A549 (cell line): Measurements from ENCODE around the gene DNAJC7.

Source experiments
- CBX8 ChIP-seq: fragments of 200-600 bp; sonication (generic); IDR thresholded peaks from 2 replicates; pipeline ENCODE4 v1.6.1; 2016
- CHD4 ChIP-seq: fragments of 200-600 bp; sonication (generic); IDR thresholded peaks from 2 replicates; pipeline ENCODE4 v1.6.1; 2016; ENCODE audit warnings: antibody characterized with exemption, mild to moderate bottlenecking, borderline replicate concordance
- EP300 ChIP-seq, 2 experiments: fragments of >200 bp; sonication (Bioruptor Twin); formaldehyde crosslinking; IDR thresholded peaks; 2 replicates in 1 of 2; 3 replicates in 1 of 2; pipeline ENCODE4 v1.6.1; 2016 to 2017
- ESRRA ChIP-seq: fragments of 150-350 bp; IDR thresholded peaks from 2 replicates; pipeline ENCODE4 v1.6.1; 2014; ENCODE audit warnings: mild to moderate bottlenecking, low read length, borderline replicate concordance
- HDAC2 ChIP-seq: fragments of 200-600 bp; sonication (generic); IDR thresholded peaks from 2 replicates; pipeline ENCODE4 v1.6.1; 2016
- HEYL ChIP-seq: fragments of 250-450 bp; sonication (Bioruptor Pico); IDR thresholded peaks from 2 replicates; pipeline ENCODE4 v1.8.0; 2021; ENCODE audit warnings: mild to moderate bottlenecking, moderate library complexity
- JUNB ChIP-seq: fragments of >200 bp; sonication (Bioruptor Twin); formaldehyde crosslinking; IDR thresholded peaks from 2 replicates; pipeline ENCODE4 v1.6.1; 2016
- POLR2A ChIP-seq: IDR thresholded peaks from 2 replicates; pipeline ENCODE4 v1.6.1; 2012; ENCODE audit warnings: mild to moderate bottlenecking, low read length
- RAD21 ChIP-seq, 2 experiments: fragments of >200 bp in 1 of 2; sonication (Bioruptor Twin) in 1 of 2; formaldehyde crosslinking in 1 of 2; IDR thresholded peaks in 1 of 2; conservative IDR thresholded peaks in 1 of 2; 2 replicates in 1 of 2; 3 replicates in 1 of 2; pipeline ENCODE4 v1.6.1; 2012 to 2018; ENCODE audit warnings: inconsistent platforms in 1 of 2
- RNF2 ChIP-seq: fragments of 200-600 bp; sonication (generic); IDR thresholded peaks from 2 replicates; pipeline ENCODE4 v1.6.1; 2016; ENCODE audit warnings: low read depth, mild to moderate bottlenecking, antibody characterized with exemption, moderate library complexity, borderline replicate concordance
- SMC3 ChIP-seq: fragments of >200 bp; sonication (Bioruptor Twin); formaldehyde crosslinking; IDR thresholded peaks from 3 replicates; pipeline ENCODE4 v1.6.1; 2018; ENCODE audit warnings: inconsistent platforms
- SREBF2 ChIP-seq: fragments of 450-650 bp; IDR thresholded peaks from 2 replicates; pipeline ENCODE4 v1.6.1; 2014; ENCODE audit warnings: mild to moderate bottlenecking, moderate library complexity
- TF ChIP-seq, protein P1 (sequence below): fragments of >200 bp; sonication (Bioruptor Twin); formaldehyde crosslinking; IDR thresholded peaks from 3 replicates; pipeline ENCODE4 v1.5.1; 2016
- TF ChIP-seq, protein P2 (sequence below): fragments of 200-600 bp; sonication (generic); IDR thresholded peaks from 2 replicates; pipeline ENCODE4 v1.6.1; 2016; ENCODE audit warnings: antibody characterized with exemption, mild to moderate bottlenecking, moderate library complexity

DNA sequence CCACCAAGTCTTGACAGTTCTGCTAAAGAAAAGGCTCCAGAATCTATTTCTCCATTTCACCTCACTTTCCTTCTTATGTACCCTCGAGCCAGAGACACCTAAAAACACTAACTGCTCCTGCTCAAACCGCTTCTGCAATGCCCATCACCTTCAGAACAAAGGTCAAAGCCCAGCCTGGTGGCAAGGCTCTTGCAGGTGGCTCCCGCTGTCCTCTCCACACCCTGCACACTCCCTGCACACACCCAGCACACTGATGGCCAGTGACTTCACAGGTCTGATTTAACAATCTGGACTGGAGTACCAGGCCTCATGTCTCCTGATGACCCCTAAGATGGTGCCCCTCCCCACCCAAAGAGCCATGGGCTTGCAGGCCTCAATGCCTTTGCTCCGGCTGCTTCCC is 43.0 kb upstream of the DNAJC7 start:
- TF ChIP-seq, protein P1, sequence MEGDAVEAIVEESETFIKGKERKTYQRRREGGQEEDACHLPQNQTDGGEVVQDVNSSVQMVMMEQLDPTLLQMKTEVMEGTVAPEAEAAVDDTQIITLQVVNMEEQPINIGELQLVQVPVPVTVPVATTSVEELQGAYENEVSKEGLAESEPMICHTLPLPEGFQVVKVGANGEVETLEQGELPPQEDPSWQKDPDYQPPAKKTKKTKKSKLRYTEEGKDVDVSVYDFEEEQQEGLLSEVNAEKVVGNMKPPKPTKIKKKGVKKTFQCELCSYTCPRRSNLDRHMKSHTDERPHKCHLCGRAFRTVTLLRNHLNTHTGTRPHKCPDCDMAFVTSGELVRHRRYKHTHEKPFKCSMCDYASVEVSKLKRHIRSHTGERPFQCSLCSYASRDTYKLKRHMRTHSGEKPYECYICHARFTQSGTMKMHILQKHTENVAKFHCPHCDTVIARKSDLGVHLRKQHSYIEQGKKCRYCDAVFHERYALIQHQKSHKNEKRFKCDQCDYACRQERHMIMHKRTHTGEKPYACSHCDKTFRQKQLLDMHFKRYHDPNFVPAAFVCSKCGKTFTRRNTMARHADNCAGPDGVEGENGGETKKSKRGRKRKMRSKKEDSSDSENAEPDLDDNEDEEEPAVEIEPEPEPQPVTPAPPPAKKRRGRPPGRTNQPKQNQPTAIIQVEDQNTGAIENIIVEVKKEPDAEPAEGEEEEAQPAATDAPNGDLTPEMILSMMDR, result no peak
- TF ChIP-seq ESRRA (no peak), HDAC2 (no peak), CBX8 (no peak), JUNB (no peak), RNF2 (no peak), POLR2A (no peak), EP300 (IDR thresholded peaks at IDR 0.05) (no peak), SMC3 (no peak), CHD4 (no peak), RAD21 (conservative IDR thresholded peaks at IDR 0.05 in 1 of 2, IDR thresholded peaks at IDR 0.05 in 1 of 2) (no peak), SREBF2 (no peak), HEYL (CRISPR knock-in tag) (no peak)
- TF ChIP-seq, protein P2, sequence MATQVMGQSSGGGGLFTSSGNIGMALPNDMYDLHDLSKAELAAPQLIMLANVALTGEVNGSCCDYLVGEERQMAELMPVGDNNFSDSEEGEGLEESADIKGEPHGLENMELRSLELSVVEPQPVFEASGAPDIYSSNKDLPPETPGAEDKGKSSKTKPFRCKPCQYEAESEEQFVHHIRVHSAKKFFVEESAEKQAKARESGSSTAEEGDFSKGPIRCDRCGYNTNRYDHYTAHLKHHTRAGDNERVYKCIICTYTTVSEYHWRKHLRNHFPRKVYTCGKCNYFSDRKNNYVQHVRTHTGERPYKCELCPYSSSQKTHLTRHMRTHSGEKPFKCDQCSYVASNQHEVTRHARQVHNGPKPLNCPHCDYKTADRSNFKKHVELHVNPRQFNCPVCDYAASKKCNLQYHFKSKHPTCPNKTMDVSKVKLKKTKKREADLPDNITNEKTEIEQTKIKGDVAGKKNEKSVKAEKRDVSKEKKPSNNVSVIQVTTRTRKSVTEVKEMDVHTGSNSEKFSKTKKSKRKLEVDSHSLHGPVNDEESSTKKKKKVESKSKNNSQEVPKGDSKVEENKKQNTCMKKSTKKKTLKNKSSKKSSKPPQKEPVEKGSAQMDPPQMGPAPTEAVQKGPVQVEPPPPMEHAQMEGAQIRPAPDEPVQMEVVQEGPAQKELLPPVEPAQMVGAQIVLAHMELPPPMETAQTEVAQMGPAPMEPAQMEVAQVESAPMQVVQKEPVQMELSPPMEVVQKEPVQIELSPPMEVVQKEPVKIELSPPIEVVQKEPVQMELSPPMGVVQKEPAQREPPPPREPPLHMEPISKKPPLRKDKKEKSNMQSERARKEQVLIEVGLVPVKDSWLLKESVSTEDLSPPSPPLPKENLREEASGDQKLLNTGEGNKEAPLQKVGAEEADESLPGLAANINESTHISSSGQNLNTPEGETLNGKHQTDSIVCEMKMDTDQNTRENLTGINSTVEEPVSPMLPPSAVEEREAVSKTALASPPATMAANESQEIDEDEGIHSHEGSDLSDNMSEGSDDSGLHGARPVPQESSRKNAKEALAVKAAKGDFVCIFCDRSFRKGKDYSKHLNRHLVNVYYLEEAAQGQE, result no peak
